Activated CD4-positive, CD25-positive, alpha-beta regulatory T cell treated with anti-CD3 and anti-CD28 coated beads, Interleukin-2, amount 50 U/mL, for 24 hours (primary cell): ENCODE data around the gene PTPN2.

Source experiments
- ATAC-seq, 2 donors: fragments of 150-1000 bp; cut with Tn5 transposase; one replicate each; pipeline ENCODE4 v1.10.0; 2021; ENCODE audit warnings: mild to moderate bottlenecking in 1 of 2, moderate library complexity in 1 of 2

The PTPN2 gene

GRCh38 chr18:12744103-12744502, 139.9 kb downstream of the PTPN2 start:
- peak in 1 of 2 donors; percentile 45 for ATAC-seq

- no peak for ATAC-seq
Observed at GRCh38 chr18:12742453-12742852, 141.6 kb downstream of the PTPN2 start.
